ENCODE data around the gene EBPL.

GRCh38 chr13:49731766-49732165, 40.5 kb upstream of the EBPL start:
- no peak for TF ChIP-seq CTCF (IDR thresholded peaks at IDR 0.05)
- TF ChIP-seq POLR2A (IDR thresholded peaks at IDR 0.05), result no peak
